NCI-H748 (cell line): ENCODE measurements around the gene DHRS3.
A peak's percentile ranks its signal among the peaks of the same experiment; 100 is the strongest.

Experiments used
- DNase-seq: peaks from one replicate; lab custom pipeline; 2025; ENCODE audit not compliant: unreplicated experiment; lab: John Stamatoyannopoulos, UW

Gene DHRS3

GRCh38 chr1:12555411-12556367 lies 62.3 kb downstream of the DHRS3 start:
- no peak for DNase-seq

GRCh38 chr1:12554521-12555305 lies 63.3 kb downstream of the DHRS3 start:
- DNase-seq: no peak

GRCh38 chr1:12553963-12554362 lies 64.0 kb downstream of the DHRS3 start:
- DNase-seq: no peak

- no peak for DNase-seq
Observed at GRCh38 chr1:12552951-12553921, 64.8 kb downstream of the DHRS3 start.

- no peak for DNase-seq
Observed at GRCh38 chr1:12552111-12552888, 65.7 kb downstream of the DHRS3 start.

GRCh38 chr1:12551584-12551983 lies 66.4 kb downstream of the DHRS3 start:
- no peak for DNase-seq

- peak; percentile 55 for DNase-seq
Observed at GRCh38 chr1:12549460-12550349, 68.3 kb downstream of the DHRS3 start.

GRCh38 chr1:12548973-12549459 lies 69.0 kb downstream of the DHRS3 start:
- DNase-seq: no peak

GRCh38 chr1:12548279-12548972 lies 69.6 kb downstream of the DHRS3 start:
- no peak for DNase-seq

GRCh38 chr1:12547586-12548225 lies 70.3 kb downstream of the DHRS3 start:
- no peak for DNase-seq

GRCh38 chr1:12546771-12547585 lies 71.0 kb downstream of the DHRS3 start:
- no peak for DNase-seq

- DNase-seq: no peak
Observed at GRCh38 chr1:12544992-12545391, 73.0 kb downstream of the DHRS3 start.

- no peak for DNase-seq
Observed at GRCh38 chr1:12544357-12544756, 73.7 kb downstream of the DHRS3 start.

GRCh38 chr1:12543740-12544154 lies 74.3 kb downstream of the DHRS3 start:
- DNase-seq: no peak

GRCh38 chr1:12542616-12543592 lies 75.1 kb downstream of the DHRS3 start:
- no peak for DNase-seq

GRCh38 chr1:12542138-12542465 lies 75.9 kb downstream of the DHRS3 start:
- DNase-seq: no peak
